Stomach (tissue), 9 donors: ENCODE results near the gene IFT43. TPM values are rescaled to one million over a fixed set of nuclear protein-coding genes. Genes with fewer than 3 reads are reported as not detected.

Experiments used
- DNase-seq, 2 donors: peaks; one replicate each; pipeline versions ENCODE4 v3.0.0 to v3.0.0-alpha.2; 2013 to 2019
- H3K27ac ChIP-seq, 5 donors: fragments of 200-600 bp in 4 of 5; sonication (generic) in 4 of 5; one replicate each; pipeline ENCODE4 v1.5.1; 2013 to 2019; ENCODE audit warnings: mild to moderate bottlenecking in 1 of 5, moderate library complexity in 1 of 5
- H3K27me3 ChIP-seq, 3 donors: fragments of 200-600 bp; sonication (generic); one replicate each; pipeline ENCODE4 v1.5.1; 2017 to 2019; ENCODE audit warnings: mixed run types in 1 of 3
- H3K36me3 ChIP-seq, 4 donors: fragments of 200-600 bp; sonication (generic); 1 replicate in 3 of 4; 2 replicates in 1 of 4; pipeline ENCODE4 v1.5.1; 2016 to 2019
- H3K4me1 ChIP-seq, 4 donors: fragments of 200-600 bp; sonication (generic); one replicate each; pipeline ENCODE4 v1.5.1; 2016 to 2019
- H3K4me3 ChIP-seq, 4 donors: fragments of 200-600 bp; sonication (generic) in 3 of 4; one replicate each; pipeline ENCODE4 v1.5.1; 2016 to 2019; ENCODE audit warnings: mild to moderate bottlenecking in 1 of 4
- H3K9me3 ChIP-seq, 4 donors: fragments of 200-600 bp; sonication (generic); one replicate each; pipeline ENCODE4 v1.5.1; 2016 to 2019
- EP300 ChIP-seq: sonication (generic); formaldehyde crosslinking; IDR thresholded peaks from one replicate; pipeline ENCODE4 v1.6.1; 2017; ENCODE audit warnings: antibody characterized with exemption
- POLR2A ChIP-seq, 4 donors: fragments of 450-650 bp; IDR thresholded peaks; one replicate each; pipeline ENCODE4 v1.6.1; 2016; ENCODE audit warnings: antibody characterized with exemption in 4 of 4, control low read depth in 2 of 4, mild to moderate bottlenecking in 1 of 4, moderate library complexity in 1 of 4
- POLR2AphosphoS5 ChIP-seq, 3 donors: sonication (generic); formaldehyde crosslinking; IDR thresholded peaks; one replicate each; pipeline ENCODE4 v1.6.1; 2016; ENCODE audit warnings: antibody characterized with exemption in 3 of 3
- WGBS, 5 donors: extraction: QIAGEN DNeasy Blood & Tissue Kit in 3 of 5; methylation state at CpG; one replicate each; pipeline versions ENCODE4 v1.1.5 to v1.1.7; 2013 to 2018; 5-methylcytosine and 5-hydroxymethylcytosine counted together
- intact Hi-C: fragments of 100-400 bp; cut with DNase I; formaldehyde crosslinking; loops from one replicate; pipeline ENCODE4 v1.15.1; 2023; ENCODE audit warnings: low total_unique reads
- polyA plus RNA-seq, 3 donors: library from polyadenylated mRNA; stranded (reverse); fragments of 200-250 nt; gene quantifications; one replicate each; pipeline ENCODE4 v1.2.3, GENCODE V29; 2013
- total RNA-seq, 5 donors: library from RNA; depleted of rRNA; stranded (reverse); fragments of >200 nt; gene quantifications; one replicate each; pipeline versions ENCODE4 v1.1.0 to v1.2.3, GENCODE V29; 2014 to 2016
- TF ChIP-seq, protein P1 (sequence below), 7 experiments: fragments of 450-650 bp in 4 of 7; fragments of 200-600 bp in 3 of 7; sonication (generic) in 3 of 7; IDR thresholded peaks; one replicate each; pipeline ENCODE4 v1.5.1; 2016 to 2019; ENCODE audit warnings: antibody characterized with exemption in 7 of 7, control low read depth in 2 of 7, mild to moderate bottlenecking in 1 of 7
- donor health status: healthy with polysubstance abuse.
- donor health status: Bipolar disorder and iron deficiency.
- donor health status: healthy.

Gene IFT43
- total and polyA plus RNA-seq, 8 donors: 7.6 to 129 (median 41.0) TPM

DNA sequence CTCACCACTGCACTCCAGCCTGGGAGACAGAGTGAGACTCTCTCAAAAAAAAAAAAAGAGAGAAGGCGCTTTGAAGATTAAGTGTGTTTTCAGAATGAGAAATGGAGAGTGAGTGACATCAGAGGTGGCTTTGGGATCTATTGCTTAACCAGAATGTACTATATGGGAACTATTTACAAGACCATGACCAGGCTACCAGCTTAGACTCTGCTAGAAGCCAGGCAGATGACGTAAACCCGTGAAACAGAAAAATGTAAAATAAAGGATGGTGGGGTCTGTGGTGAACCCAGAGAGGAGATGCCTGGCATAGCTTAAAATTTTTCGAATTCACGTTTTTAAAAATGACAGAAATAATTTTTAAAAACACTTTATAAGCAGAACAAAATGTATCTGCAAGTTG is 82.0 kb downstream of the IFT43 start:
- Histone ChIP-seq H3K9me3 (peaks cover 0 to 8% (median 4%) of the 10 kb centered on the region in 4 donors), H3K27ac (no peak overlapping the region), H3K36me3 (peaks cover 4 to 86% (median 48%) of the 10 kb centered on the region in 4 donors), H3K4me1 (no peaks in the 10 kb centered on the region), H3K4me3 (no peak overlapping the region), H3K27me3 (no peaks in the 10 kb centered on the region)
- TF ChIP-seq POLR2A (IDR thresholded peaks at IDR 0.05) (no peak), POLR2AphosphoS5 (IDR thresholded peaks at IDR 0.05) (no peak), EP300 (no peak)
- TF ChIP-seq, protein P1, sequence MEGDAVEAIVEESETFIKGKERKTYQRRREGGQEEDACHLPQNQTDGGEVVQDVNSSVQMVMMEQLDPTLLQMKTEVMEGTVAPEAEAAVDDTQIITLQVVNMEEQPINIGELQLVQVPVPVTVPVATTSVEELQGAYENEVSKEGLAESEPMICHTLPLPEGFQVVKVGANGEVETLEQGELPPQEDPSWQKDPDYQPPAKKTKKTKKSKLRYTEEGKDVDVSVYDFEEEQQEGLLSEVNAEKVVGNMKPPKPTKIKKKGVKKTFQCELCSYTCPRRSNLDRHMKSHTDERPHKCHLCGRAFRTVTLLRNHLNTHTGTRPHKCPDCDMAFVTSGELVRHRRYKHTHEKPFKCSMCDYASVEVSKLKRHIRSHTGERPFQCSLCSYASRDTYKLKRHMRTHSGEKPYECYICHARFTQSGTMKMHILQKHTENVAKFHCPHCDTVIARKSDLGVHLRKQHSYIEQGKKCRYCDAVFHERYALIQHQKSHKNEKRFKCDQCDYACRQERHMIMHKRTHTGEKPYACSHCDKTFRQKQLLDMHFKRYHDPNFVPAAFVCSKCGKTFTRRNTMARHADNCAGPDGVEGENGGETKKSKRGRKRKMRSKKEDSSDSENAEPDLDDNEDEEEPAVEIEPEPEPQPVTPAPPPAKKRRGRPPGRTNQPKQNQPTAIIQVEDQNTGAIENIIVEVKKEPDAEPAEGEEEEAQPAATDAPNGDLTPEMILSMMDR (IDR thresholded peaks at IDR 0.05): no peak
- intact Hi-C loops: no loop called here
- DNase-seq: no peak
- WGBS, 5 donors: 86 to 96% (median 94%) methylated on average over 5 of the region's 5 CpGs

DNA sequence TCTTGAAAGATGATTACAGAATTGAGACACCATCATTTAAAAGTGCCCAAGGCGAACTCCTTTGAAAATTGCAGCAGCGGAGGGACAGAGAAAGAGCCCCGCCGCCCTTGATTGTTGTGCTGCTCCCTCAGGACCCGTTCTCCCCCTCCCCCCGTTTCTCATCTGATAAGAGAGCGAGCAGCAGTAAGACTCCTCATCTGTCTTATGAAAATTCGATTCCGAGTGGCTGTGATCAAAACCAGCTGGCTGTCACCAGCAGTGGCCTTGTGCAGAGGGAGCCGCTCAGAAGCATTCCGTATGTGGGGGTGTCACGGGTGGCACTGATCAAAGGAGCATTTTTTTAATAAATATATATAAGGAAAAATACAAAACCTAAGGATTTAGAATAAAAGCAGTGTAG is 88.2 kb downstream of the IFT43 start:
- H3K27ac ChIP-seq: no peak overlapping the region
- TF ChIP-seq POLR2AphosphoS5 (IDR thresholded peaks at IDR 0.05) (no peak), POLR2A (IDR thresholded peaks at IDR 0.05) (no peak), EP300 (no peak)
- TF ChIP-seq, protein P1 (IDR thresholded peaks at IDR 0.05): no peak
- H3K4me1 ChIP-seq: no peaks in the 10 kb centered on the region
- no peak overlapping the region for H3K4me3 ChIP-seq
- WGBS, 5 donors: 82 to 85% (median 84%) methylated on average over 12 of the region's 12 CpGs
- H3K27me3 ChIP-seq: no peaks in the 10 kb centered on the region
- intact Hi-C loops: no loop called here
- peaks cover 4 to 63% (median 27%) of the 10 kb centered on the region in 4 donors for H3K36me3 ChIP-seq
- peak in 1 of 2 donors; percentile 19 for DNase-seq
- H3K9me3 ChIP-seq: no peaks in the 10 kb centered on the region

DNA sequence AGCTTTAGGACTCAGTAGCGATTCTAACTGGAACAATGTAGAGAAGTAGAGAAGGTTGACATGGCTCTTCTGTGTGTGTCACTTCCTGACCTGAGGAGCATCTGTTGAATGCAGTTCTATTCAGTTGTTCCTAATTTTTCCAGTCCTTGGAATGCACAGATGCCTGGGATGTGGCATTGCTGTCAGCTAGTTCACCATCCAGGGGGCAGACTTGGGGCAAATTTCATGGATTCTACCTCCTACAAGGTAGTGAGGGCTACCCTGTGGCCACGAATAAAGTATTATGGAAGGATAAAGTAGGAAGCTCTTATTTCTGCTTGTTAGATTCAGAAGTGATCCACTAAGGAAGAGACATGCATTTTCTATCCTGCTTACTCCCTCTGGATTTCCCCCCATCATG is 91.8 kb downstream of the IFT43 start:
- no peaks in the 10 kb centered on the region for H3K27me3 ChIP-seq
- no peaks in the 10 kb centered on the region for H3K9me3 ChIP-seq
- no peak overlapping the region for H3K4me3 ChIP-seq
- WGBS, 5 donors: 64 to 85% (median 85%) methylated on average over 2 of the region's 2 CpGs
- H3K36me3 ChIP-seq: peaks cover 0 to 39% (median 22%) of the 10 kb centered on the region in 4 donors
- intact Hi-C loops: no loop called here
- H3K27ac ChIP-seq: no peak overlapping the region
- TF ChIP-seq, protein P1 (IDR thresholded peaks at IDR 0.05): no peak
- TF ChIP-seq EP300: no peak
- no peak for TF ChIP-seq POLR2AphosphoS5 (IDR thresholded peaks at IDR 0.05)
- TF ChIP-seq POLR2A (IDR thresholded peaks at IDR 0.05): no peak
- DNase-seq: no peak
- H3K4me1 ChIP-seq: no peaks in the 10 kb centered on the region

DNA sequence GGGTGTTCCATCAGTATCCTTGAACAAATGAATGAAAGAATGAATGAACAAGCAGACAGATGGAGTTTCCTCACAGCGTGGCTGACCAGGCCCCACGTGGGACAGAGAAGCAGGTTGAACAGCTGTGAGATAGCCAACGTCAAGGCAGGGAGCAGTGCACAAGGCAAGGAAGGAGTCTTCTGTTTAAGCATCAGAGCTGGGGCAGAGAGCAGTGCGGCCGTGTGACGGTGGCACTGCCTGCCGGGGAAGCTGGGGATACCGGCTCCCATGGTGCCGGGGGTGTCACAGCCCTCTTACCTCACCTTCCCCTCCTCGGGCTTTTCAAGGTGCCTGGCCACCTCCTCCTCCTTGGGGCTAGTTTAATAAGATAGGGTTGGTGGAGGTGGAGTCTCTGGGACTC is 92.9 kb downstream of the IFT43 start:
- TF ChIP-seq EP300: no peak
- WGBS, 5 donors: 91 to 94% (median 92%) methylated on average over 10 of the region's 10 CpGs
- intact Hi-C loops: no loop called here

DNA sequence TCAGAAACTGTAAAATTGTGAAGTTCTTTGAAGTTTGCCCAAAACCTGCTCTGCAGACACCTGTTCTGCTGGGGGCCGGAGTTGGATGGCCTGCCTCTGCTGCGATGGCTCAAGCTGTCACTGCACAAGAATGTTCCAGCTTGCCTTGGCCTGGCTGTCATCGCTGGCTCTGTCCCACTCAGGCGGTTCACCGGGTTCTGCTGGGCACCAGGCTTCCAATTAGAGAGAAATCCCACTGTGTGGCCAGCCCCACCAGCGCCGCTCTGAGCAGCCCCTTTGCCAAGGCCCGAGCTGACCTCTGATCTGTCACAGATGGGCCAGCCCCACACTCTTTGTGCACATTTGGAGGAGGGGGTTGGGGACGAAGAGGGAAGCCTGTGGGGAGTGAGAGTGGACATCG is 94.5 kb downstream of the IFT43 start:
- H3K4me1 ChIP-seq: no peaks in the 10 kb centered on the region
- H3K9me3 ChIP-seq: no peaks in the 10 kb centered on the region
- no peak overlapping the region for H3K4me3 ChIP-seq
- peaks cover 0 to 45% (median 32%) of the 10 kb centered on the region in 4 donors for H3K36me3 ChIP-seq
- H3K27me3 ChIP-seq: no peaks in the 10 kb centered on the region
- no peak for DNase-seq
- intact Hi-C loops: no loop called here
- 81 to 88% (median 87%) methylated on average over 10 of the region's 10 CpGs for WGBS, 5 donors
- TF ChIP-seq, protein P1 (IDR thresholded peaks at IDR 0.05): no peak
- TF ChIP-seq POLR2AphosphoS5 (IDR thresholded peaks at IDR 0.05): no peak
- TF ChIP-seq POLR2A (IDR thresholded peaks at IDR 0.05): no peak
- no peak for TF ChIP-seq EP300
- no peak overlapping the region for H3K27ac ChIP-seq

More for the DNA sequence above, 92.9 kb downstream of the IFT43 start:
- no peaks in the 10 kb centered on the region for H3K27me3 ChIP-seq
- no peak overlapping the region for H3K27ac ChIP-seq
- no peaks in the 10 kb centered on the region for H3K9me3 ChIP-seq
- DNase-seq: no peak
- H3K36me3 ChIP-seq: peaks cover 0 to 41% (median 33%) of the 10 kb centered on the region in 4 donors
- no peaks in the 10 kb centered on the region for H3K4me1 ChIP-seq
- no peak overlapping the region for H3K4me3 ChIP-seq
